Thyroid gland (tissue), 4 donors: ENCODE data around the gene CDK9. TPM values are rescaled to one million over a fixed set of nuclear protein-coding genes. Genes with fewer than 3 reads are reported as not detected.
A peak's percentile ranks its signal among the peaks of the same experiment; 100 is the strongest.

Source experiments
- DNase-seq, 2 donors: peaks; one replicate each; pipeline ENCODE4 v3.0.0-alpha.2; 2019
- H3K27ac ChIP-seq, 3 donors: fragments of 200-600 bp; sonication (generic); 1 replicate in 2 of 3; 2 replicates in 1 of 3; pipeline ENCODE4 v1.5.1; 2016 to 2019; ENCODE audit warnings: mild to moderate bottlenecking in 1 of 3, moderate library complexity in 1 of 3
- H3K27me3 ChIP-seq: fragments of 200-600 bp; sonication (generic); one replicate; pipeline ENCODE4 v1.5.1; 2019
- H3K36me3 ChIP-seq, 2 donors: fragments of 200-600 bp; sonication (generic); one replicate each; pipeline ENCODE4 v1.5.1; 2016 to 2019
- H3K4me1 ChIP-seq, 2 donors: fragments of 200-600 bp; sonication (generic); one replicate each; pipeline ENCODE4 v1.5.1; 2017 to 2019
- H3K4me3 ChIP-seq, 3 donors: fragments of 200-600 bp; sonication (generic); replicated peaks in 1 of 3; 1 replicate in 2 of 3; 2 replicates in 1 of 3; pipeline ENCODE4 v1.5.1; 2016; ENCODE audit warnings: mild to moderate bottlenecking in 1 of 3
- H3K9me3 ChIP-seq: fragments of 200-600 bp; sonication (generic); one replicate; pipeline ENCODE4 v1.5.1; 2017
- POLR2A ChIP-seq, 2 donors: fragments of 450-650 bp; IDR thresholded peaks; one replicate each; pipeline ENCODE4 v1.6.1; 2017; ENCODE audit warnings: antibody characterized with exemption in 2 of 2, mild to moderate bottlenecking in 2 of 2, moderate library complexity in 1 of 2
- WGBS, 2 donors: methylation state at CpG; one replicate each; pipeline ENCODE4 v1.1.5; 2017; 5-methylcytosine and 5-hydroxymethylcytosine counted together
- intact Hi-C: fragments of 100-400 bp; cut with DNase I; formaldehyde crosslinking; loops from one replicate; pipeline ENCODE4 v1.15.1; 2023
- total RNA-seq, 4 donors: library from RNA; depleted of rRNA; stranded (reverse); fragments of >200 nt; gene quantifications; one replicate each; pipeline ENCODE4 v1.2.3, GENCODE V29; 2016
- TF ChIP-seq, protein P1 (sequence below), 6 experiments: fragments of 200-600 bp in 3 of 6; fragments of 450-650 bp in 3 of 6; sonication (generic) in 3 of 6; IDR thresholded peaks; one replicate each; pipeline ENCODE4 v1.5.1; 2016 to 2019; ENCODE audit warnings: antibody characterized with exemption in 6 of 6, mild to moderate bottlenecking in 2 of 6, inconsistent platforms in 1 of 6, moderate library complexity in 1 of 6

CDK9 gene
- total RNA-seq, 4 donors from 2014 or later, result 47.5 to 85.2 (median 78.3) TPM

DNA sequence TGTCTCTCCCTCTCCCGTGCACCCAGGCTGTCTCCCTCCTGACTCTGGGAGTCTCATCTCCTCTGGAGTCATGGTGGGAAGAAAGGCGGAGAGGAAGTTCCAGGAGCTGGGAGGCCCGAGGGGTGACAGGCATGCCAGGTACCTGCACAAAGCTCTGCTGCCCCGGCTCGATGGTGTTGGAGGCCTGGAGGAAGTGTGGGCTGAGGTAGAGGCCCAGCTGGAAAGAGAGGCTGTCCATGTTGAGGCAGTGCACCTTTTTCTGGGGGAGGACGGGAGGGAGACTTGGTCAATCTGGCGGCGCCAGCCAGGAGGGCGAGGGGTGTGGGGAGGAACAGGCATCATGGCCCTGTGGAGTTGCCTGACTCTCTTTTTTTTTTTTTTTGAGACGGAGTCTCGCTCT lies 32.7 kb downstream of the CDK9 start:
- Histone ChIP-seq H3K27ac (no peak overlapping the region), H3K4me3 (no peak overlapping the region), H3K27me3 (no peaks in the 10 kb centered on the region), H3K36me3 (peaks cover 41 to 46% of the 10 kb centered on the region in 2 donors), H3K4me1 (peaks cover 7 to 11% of the 10 kb centered on the region in 2 donors), H3K9me3 (no peaks in the 10 kb centered on the region)
- 94 to 96% methylated on average over 11 of the region's 11 CpGs for WGBS, 2 donors
- TF ChIP-seq, protein P1, sequence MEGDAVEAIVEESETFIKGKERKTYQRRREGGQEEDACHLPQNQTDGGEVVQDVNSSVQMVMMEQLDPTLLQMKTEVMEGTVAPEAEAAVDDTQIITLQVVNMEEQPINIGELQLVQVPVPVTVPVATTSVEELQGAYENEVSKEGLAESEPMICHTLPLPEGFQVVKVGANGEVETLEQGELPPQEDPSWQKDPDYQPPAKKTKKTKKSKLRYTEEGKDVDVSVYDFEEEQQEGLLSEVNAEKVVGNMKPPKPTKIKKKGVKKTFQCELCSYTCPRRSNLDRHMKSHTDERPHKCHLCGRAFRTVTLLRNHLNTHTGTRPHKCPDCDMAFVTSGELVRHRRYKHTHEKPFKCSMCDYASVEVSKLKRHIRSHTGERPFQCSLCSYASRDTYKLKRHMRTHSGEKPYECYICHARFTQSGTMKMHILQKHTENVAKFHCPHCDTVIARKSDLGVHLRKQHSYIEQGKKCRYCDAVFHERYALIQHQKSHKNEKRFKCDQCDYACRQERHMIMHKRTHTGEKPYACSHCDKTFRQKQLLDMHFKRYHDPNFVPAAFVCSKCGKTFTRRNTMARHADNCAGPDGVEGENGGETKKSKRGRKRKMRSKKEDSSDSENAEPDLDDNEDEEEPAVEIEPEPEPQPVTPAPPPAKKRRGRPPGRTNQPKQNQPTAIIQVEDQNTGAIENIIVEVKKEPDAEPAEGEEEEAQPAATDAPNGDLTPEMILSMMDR (IDR thresholded peaks at IDR 0.05), result no peak
- no peak for TF ChIP-seq POLR2A (IDR thresholded peaks at IDR 0.05)
- no peak for DNase-seq
- intact Hi-C loops, result no loop called here

DNA sequence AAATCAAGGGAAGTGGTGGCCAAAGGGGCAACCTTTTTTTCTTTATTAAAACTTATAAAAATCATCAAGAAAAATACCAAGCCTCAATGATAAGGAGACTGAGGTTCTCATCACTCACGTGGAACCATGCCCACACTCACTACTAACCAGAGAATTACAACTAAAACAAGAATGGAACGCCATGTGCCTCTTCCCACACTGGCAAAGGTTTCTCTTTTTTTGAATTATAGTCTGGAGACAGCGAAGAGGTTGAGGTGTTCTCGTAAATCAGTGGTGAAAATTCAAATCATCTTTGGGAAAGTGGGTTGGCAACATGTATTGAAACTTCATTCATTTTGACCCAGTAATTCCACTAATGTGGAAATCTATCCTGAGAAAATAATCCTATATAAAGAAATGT lies 36.3 kb downstream of the CDK9 start:
- peak; percentile 75 for DNase-seq
- intact Hi-C loops, result no loop called here
- WGBS, 2 donors, result 29 to 37% methylated on average over 4 of the region's 4 CpGs
- H3K27me3 ChIP-seq, result no peaks in the 10 kb centered on the region
- H3K4me3 ChIP-seq, result no peak overlapping the region
- H3K4me1 ChIP-seq, result peaks cover 7 to 31% of the 10 kb centered on the region in 2 donors
- peaks cover 31 to 33% of the 10 kb centered on the region in 2 donors for H3K36me3 ChIP-seq
- H3K9me3 ChIP-seq, result no peaks in the 10 kb centered on the region
- peak overlapping the region in 1 of 3 donors; percentile 2 for H3K27ac ChIP-seq
- no peak for TF ChIP-seq POLR2A (IDR thresholded peaks at IDR 0.05)
- TF ChIP-seq, protein P1 (IDR thresholded peaks at IDR 0.05), result no peak

DNA sequence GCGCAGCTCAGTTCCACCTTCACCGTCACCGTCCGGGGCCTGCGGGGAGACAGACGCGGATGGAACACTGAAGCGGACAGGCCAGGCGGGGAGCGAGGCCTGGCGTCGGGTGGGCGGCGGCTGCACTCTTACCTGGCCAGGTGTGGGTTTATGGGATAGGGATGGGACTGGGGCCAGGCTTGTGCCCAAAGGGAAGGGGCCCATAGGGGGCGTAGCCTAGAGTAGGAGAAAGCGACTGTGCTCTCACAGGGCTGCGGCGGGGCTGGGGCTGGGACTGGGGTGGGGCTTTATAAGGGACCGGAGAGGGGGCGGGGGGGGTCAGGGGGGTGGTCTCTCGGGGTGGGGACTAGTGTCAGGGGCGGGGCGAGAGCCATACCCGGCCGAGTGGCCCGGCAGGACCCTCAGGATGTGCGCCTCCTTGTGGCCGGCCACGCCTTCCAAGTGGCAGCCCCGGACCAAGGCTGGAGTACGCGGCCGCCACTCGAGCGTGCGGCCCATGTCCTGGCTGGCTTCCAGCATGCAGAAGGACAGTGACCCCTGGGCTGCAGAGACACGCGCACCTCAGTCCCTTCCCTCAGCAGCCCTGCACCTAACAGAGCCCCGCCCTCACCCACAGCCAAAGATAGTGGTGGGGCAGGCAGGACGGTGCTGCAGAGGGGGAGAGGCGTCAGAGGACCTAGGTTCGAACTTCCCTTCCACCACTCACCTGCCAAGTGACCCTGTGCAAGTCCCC lies 39.7 kb downstream of the CDK9 start:
- H3K9me3 ChIP-seq, result no peaks in the 10 kb centered on the region
- H3K4me1 ChIP-seq, result peaks cover 20 to 54% of the 10 kb centered on the region in 2 donors
- peak; percentile 83 to 84 for DNase-seq
- intact Hi-C loops, result no loop called here
- no peak overlapping the region for H3K27ac ChIP-seq
- H3K36me3 ChIP-seq, result peaks cover 11 to 13% of the 10 kb centered on the region in 2 donors
- 39 to 59% methylated on average over 18 to 19 of the region's 42 CpGs for WGBS, 2 donors
- peak overlapping the region in 1 of 3 donors; percentile 11 for H3K4me3 ChIP-seq
- TF ChIP-seq, protein P1 (IDR thresholded peaks at IDR 0.05), result peak; percentile 18 to 64 (median 38)
- TF ChIP-seq POLR2A (IDR thresholded peaks at IDR 0.05), result no peak
- H3K27me3 ChIP-seq, result no peaks in the 10 kb centered on the region

DNA sequence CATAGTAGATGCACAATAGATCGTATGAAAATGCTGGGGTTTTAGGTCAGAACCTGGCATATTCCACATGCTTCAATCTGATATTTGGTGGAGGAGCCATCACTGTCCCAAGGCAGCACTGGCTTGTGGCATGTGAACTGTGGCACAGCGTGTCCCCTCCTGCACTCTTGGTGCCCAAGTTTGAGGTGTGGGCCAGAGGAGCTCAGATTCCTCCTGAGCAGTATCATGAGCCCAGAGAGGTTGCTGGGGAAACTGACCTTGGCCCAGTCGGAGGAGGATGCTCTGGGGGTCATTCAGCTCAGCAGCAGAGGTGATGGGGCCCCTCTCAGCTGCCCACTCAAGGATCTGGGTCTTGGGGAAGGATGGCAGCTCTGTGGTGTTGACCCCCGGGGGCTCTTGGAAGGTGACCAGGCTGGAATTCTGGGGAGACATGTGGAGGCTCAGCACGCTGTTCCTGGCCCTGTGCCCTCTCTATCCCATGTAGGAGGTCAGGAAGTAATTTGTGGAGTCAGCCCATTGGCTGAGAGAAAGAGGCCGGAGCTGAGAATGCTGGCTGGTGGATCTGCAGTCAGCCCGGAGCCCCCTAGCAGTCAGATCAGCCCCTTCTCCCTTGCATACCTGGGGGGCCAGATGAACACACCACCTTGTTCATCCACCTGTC lies 40.5 kb downstream of the CDK9 start:
- WGBS, 2 donors, result 56 to 68% methylated on average over 4 to 6 of the region's 7 CpGs
- H3K9me3 ChIP-seq, result no peaks in the 10 kb centered on the region
- H3K27ac ChIP-seq, result no peak overlapping the region
- DNase-seq, result no peak
- H3K36me3 ChIP-seq, result peaks cover 11 to 13% of the 10 kb centered on the region in 2 donors
- no peak for TF ChIP-seq POLR2A (IDR thresholded peaks at IDR 0.05)
- intact Hi-C loops, result no loop called here
- H3K4me3 ChIP-seq, result no peak overlapping the region
- peaks cover 20 to 54% of the 10 kb centered on the region in 2 donors for H3K4me1 ChIP-seq
- no peaks in the 10 kb centered on the region for H3K27me3 ChIP-seq

DNA sequence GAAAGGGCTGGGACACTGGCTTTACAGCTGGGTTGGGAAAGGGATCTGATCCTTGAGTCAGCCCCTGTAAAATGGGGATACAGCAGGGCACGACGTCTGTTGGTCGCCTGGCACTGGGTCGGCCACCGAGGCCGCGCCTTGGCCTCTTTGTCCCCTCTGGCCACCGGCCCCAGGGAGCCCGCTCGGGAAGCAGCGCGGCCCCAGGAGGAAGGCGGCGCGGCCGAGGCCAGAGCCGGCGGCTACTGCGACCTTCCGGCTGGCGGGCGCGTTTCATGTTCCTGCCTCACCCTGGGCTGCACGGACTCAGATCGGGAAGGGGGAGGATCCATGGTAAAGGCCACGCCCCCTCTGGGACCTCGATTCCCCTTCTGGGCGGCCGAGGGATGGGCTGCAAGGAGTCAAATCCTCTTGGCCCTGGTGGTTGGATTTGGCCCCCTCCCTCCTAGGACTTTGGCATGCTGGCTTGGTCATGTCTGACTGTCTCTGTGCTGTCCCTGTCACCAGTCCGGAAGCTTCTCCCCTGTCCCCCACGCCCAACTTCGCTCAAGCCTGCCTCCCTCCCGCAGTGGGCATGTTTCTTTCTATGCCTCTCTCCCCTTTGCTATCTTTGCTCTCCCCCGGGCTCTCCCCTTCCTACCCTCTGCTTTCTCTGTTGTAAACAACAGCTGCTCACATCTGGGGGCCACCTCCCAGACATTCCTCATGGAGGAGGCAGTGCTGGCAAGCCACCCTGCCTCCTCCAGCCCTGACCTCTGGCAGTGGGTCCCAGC lies 42.6 kb downstream of the CDK9 start:
- TF ChIP-seq POLR2A (IDR thresholded peaks at IDR 0.05), result peak in 1 of 2 donors; percentile 56
- TF ChIP-seq, protein P1 (IDR thresholded peaks at IDR 0.05), result peak in 1 of 6 experiments; percentile 2
- Histone ChIP-seq H3K27ac (peak overlapping the region; percentile 33 to 51 (median 47)), H3K27me3 (no peaks in the 10 kb centered on the region), H3K36me3 (peaks cover 11 to 13% of the 10 kb centered on the region in 2 donors), H3K4me1 (peaks cover 20 to 63% of the 10 kb centered on the region in 2 donors), H3K4me3 (no peak overlapping the region), H3K9me3 (no peaks in the 10 kb centered on the region)
- WGBS, 2 donors, result 21 to 24% methylated on average over 19 to 34 of the region's 34 CpGs
- intact Hi-C loops, result no loop called here
- peak; percentile 64 to 66 for DNase-seq
